Mesenteric fat pad (tissue), 1 donor: ENCODE results near the gene LGALS9B. TPM values are rescaled to one million over a fixed set of nuclear protein-coding genes. Genes with fewer than 3 reads are reported as not detected.
"Not testable (repeated sequence)": the region's sequence is repeated elsewhere in the genome, so short reads cannot be mapped to it uniquely, and the experiment has no call there.

ENCODE experiments used
- DNase-seq: peaks from one replicate; pipeline ENCODE4 v3.0.0-alpha.2; 2020; ENCODE audit warnings: low spot score
- long read RNA-seq: library from polyadenylated mRNA; unstranded; transcript quantifications from one replicate; pipeline ENCODE4 v2.0.0, GENCODE V29; 2020
- total RNA-seq: library from RNA; stranded (reverse); fragmentation: NEBNext Ultra II Directional; extraction: Animal tissue kit (Norgen Biotek cat#: 25700); gene quantifications from one replicate; pipeline ENCODE4 v1.2.1, GENCODE V29; 2021
- donor health status: DM: yes; HTN: yes; CAD: no.

The LGALS9B gene
- total RNA-seq: not detected
- long read RNA-seq: 0 reads

- DNase-seq: not testable (repeated sequence)
Measured at GRCh38 chr17:20467447-20467846, at the start of gene LGALS9B. TSS of gene LGALS9B (minus strand) at chr17:20467539. CDS start at chr17:20467470, 69 bp downstream.

- DNase-seq: not testable (repeated sequence)
Measured at GRCh38 chr17:20516986-20517385, 49.6 kb upstream of the LGALS9B start.

GRCh38 chr17:20515099-20515498, 47.8 kb upstream of the LGALS9B start:
- DNase-seq: not testable (repeated sequence)

GRCh38 chr17:20513539-20513938, 46.2 kb upstream of the LGALS9B start:
- peak; percentile 47 for DNase-seq

GRCh38 chr17:20512378-20512777, 45.0 kb upstream of the LGALS9B start:
- DNase-seq: not testable (repeated sequence)

- not testable (repeated sequence) for DNase-seq
Measured at GRCh38 chr17:20511778-20512177, 44.4 kb upstream of the LGALS9B start.

- DNase-seq: not testable (repeated sequence)
Measured at GRCh38 chr17:20505333-20505732, 38.0 kb upstream of the LGALS9B start.

- DNase-seq: not testable (repeated sequence)
Measured at GRCh38 chr17:20504388-20505066, 37.2 kb upstream of the LGALS9B start.

GRCh38 chr17:20501896-20502295, 34.6 kb upstream of the LGALS9B start:
- not testable (repeated sequence) for DNase-seq

GRCh38 chr17:20500346-20500745, 33.0 kb upstream of the LGALS9B start:
- not testable (repeated sequence) for DNase-seq

GRCh38 chr17:20495420-20495819, 28.1 kb upstream of the LGALS9B start:
- not testable (repeated sequence) for DNase-seq

GRCh38 chr17:20494735-20495134, 27.4 kb upstream of the LGALS9B start:
- peak; percentile 51 for DNase-seq

GRCh38 chr17:20494147-20494546, 26.8 kb upstream of the LGALS9B start:
- not testable (repeated sequence) for DNase-seq

- not testable (repeated sequence) for DNase-seq
Measured at GRCh38 chr17:20492971-20493370, 25.6 kb upstream of the LGALS9B start.

- DNase-seq: not testable (repeated sequence)
Measured at GRCh38 chr17:20492099-20492498, 24.8 kb upstream of the LGALS9B start.

- DNase-seq: not testable (repeated sequence)
Measured at GRCh38 chr17:20484930-20485329, 17.6 kb upstream of the LGALS9B start.

- DNase-seq: not testable (repeated sequence)
Measured at GRCh38 chr17:20479889-20480591, 12.7 kb upstream of the LGALS9B start.

- not testable (repeated sequence) for DNase-seq
Measured at GRCh38 chr17:20477398-20478071, 10.2 kb upstream of the LGALS9B start.

- DNase-seq: not testable (repeated sequence)
Measured at GRCh38 chr17:20475137-20475831, 7.9 kb upstream of the LGALS9B start.

GRCh38 chr17:20474081-20474480, 6.7 kb upstream of the LGALS9B start:
- not testable (repeated sequence) for DNase-seq

- not testable (repeated sequence) for DNase-seq
Measured at GRCh38 chr17:20469946-20470345, 2.6 kb upstream of the LGALS9B start.
